NCI-H748 treated with DMSO at 0.1 percent for 48 hours (cell line): ENCODE results near the gene ATAD3B.
"Not testable (repeated sequence)": the region's sequence is repeated elsewhere in the genome, so short reads cannot be mapped to it uniquely, and the experiment has no call there.

Experiments used
- DNase-seq: peaks from one replicate; lab custom pipeline; 2025; lab: John Stamatoyannopoulos, UW

The ATAD3B gene

GRCh38 chr1:1434131-1434823 lies 37.3 kb upstream of the ATAD3B start:
- DNase-seq = no peak

GRCh38 chr1:1434824-1435105 lies 36.8 kb upstream of the ATAD3B start:
- DNase-seq = no peak

GRCh38 chr1:1435106-1435903 lies 36.3 kb upstream of the ATAD3B start, which contains the start of gene VWA1:
TSS of gene VWA1 (plus strand) at chr1:1435690. CDS start at chr1:1435749, 59 bp downstream.
- DNase-seq = no peak

DNA sequence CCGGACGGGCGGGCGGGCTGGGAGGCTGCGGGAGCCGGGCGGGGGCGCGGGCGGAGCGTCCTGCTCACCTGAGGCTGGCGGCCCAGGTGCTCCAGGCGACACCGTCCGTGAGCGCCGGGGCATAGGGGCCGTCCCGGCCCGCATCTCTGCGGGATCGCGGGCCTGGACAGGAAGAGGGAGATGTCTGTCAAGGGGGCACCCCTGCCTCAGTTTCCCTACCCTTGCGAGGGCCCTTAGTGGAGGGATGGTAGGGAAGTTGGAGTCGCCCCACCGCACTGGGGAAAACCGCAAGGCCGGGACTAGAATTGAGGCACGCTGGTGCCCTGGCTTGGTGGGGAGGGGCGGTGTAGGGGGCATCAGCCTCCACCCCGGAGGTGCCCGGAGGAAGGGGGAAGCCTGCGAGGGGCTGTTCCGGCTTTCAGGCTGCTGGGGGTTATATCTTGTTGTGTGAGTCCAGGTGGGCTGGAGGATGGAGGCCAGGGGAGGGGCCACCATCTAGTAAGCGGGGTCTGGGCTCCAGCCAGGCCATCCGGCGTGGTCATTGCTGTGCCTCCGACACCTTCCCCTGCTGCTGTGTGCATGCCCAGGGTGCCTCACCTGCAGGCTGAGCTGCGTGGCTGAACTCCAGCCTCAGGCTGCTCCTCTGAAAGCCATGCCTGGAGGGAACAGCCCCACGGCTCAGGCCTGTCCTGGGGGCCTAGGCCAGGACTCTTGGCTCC lies 35.5 kb upstream of the ATAD3B start:
- no peak for DNase-seq

- DNase-seq = no peak
Measured at GRCh38 chr1:1436630-1437032, 34.9 kb upstream of the ATAD3B start.

- no peak for DNase-seq
Measured at GRCh38 chr1:1437033-1437903, 34.3 kb upstream of the ATAD3B start.

DNA sequence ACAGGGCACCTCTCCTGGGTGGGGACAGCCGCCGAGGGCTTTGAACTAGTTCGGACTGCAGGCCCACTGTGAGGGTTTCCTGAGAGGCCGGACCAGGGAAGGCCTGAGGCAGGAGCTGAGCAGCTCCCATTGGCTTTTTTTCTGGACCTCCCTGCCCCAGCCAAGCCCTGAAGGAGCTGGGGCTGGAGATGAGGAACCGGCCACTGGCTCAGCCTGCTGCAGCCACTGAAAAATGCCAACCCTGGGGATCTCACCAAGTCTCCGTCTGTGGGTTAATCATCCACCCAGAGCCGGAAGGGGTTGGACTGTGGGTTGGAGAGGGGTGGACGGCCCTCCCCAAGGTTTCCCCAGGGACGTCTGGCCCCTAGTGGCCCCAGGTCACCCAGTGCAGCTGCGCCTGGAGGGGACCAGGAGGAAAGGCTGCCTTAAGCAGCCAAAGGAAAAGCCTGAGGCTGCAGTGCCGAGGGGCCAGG lies 33.6 kb upstream of the ATAD3B start:
- no peak for DNase-seq

DNA sequence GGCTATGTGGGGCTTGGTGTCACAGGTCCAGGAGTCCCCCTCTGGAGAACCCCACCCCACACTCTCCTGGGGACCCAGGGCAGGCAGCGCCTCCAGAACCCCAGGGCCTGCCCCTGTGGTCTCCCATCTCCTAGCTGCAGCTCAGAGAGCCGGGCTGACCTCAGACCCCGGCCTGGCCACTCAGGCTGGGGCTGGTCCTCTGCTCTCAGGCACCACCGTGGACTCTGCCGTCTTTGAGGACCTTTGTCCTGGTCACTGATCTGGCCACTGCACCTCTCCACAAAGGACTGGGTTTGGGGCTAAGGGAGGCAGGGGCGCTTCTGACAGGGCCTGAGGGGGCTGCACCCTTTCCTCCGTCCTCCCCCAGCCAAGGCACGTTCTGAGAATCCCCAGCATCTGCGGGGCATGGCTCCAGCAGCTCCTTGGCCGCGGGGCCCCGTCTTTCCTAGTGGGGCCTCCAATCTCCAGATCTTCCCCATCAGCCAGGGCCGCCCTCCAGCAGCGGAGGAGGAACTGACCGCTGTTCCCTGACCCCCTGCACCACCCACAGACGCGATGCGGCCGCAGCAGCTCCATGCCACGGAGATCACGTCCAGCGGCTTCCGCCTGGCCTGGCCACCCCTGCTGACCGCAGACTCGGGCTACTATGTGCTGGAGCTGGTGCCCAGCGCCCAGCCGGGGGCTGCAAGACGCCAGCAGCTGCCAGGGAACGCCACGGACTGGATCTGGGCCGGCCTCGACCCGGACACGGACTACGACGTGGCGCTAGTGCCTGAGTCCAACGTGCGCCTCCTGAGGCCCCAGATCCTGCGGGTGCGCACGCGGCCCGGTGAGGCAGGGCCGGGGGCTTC lies 32.8 kb upstream of the ATAD3B start:
- no peak for DNase-seq

- no peak for DNase-seq
Measured at GRCh38 chr1:1439546-1440261, 31.9 kb upstream of the ATAD3B start.

- no peak for DNase-seq
Measured at GRCh38 chr1:1440262-1441001, 31.1 kb upstream of the ATAD3B start.

DNA sequence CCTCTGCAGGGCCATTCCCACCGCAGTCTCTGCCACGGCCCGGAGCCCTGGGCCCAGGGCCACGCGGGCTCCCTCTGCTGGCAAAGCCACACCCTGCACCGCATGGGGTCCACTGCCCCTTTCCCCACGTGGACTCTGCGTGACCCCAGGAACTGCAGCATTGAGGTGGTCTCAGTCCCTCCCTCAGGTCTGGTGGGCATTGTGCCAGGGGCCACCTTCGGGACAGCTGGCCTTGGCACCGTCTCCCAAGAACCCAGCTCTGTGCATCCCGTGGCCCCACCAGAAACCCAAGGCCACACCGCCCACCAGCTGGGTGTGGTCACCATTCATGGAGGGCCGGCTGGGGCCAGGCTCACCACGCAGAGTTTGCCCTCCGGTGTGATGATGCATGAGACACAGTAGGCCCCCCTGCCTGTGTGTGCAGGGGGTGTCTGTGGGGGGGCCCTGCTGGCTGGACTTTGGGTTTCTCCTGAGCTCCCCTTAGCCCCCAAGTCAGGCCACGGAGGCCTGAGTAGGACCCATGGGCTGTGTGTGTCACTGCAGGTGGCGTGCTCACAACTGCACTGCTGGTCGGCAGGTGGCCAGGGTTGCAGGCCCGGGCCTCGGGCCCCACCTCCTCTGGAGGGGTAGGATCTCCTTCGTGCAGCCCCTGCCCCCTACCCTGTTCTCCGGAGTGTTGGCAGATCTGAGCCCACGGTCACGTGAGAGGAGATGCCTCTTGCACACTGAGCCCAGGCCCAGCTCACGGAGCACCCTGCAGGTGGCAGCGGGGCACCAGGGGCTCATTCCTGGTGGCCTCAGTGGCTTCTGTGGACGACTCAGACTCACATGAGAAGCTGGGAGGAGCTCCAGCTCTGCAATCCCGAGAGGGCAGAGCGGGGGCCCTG lies 30.3 kb upstream of the ATAD3B start:
- DNase-seq = no peak

GRCh38 chr1:1442069-1442770 lies 29.3 kb upstream of the ATAD3B start:
- no peak for DNase-seq

DNA sequence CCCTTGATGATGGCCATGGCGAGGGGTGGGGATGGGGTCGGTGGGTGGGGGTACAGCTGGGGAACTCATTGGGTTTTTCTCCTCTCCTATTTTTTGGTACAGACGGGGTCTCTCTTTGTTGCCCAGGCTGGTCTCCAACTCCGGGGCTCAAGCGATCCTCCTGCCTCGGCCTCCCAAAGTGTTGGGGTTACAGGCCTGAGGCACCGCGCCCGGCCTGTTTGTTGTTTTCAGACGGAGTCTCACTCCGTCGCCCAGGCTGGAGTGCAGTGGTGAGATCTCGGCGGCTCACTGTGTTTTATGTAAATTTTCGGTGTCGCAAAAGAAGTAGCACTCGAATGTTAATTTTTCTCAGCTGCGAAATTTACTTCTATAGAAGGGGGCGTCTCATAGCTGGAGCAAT lies 24.9 kb upstream of the ATAD3B start:
- DNase-seq = not testable (repeated sequence)

DNA sequence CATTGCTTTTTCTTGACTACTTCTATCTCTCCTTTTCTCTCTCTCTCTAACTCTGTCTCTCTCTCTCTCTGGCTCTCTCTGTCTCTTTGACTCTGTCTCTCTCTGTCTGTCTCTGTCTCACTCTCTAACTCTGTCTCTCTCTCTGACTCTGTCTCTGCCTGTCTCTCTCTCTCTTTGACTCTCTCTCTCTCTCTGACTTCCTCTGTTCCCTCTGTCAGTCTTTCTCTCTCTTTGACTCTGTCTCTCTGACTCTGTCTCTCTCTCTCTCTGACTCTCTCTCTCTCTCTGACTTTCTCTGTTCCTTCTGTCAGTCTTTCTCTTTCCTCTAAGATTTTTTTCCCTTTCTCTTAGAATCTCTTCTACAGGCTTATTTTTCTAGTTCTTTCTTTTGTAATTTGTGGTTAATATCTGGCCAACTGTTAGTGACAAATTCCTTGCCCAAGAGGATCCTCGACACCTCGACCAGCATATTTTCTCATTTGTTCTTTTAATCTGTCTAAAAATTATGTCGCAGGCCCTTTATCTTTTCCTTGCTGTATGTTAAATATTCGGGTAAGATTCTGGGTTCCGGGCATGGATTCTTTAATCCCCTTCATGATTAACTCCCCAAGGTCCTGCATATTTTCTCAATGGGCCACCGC lies 22.3 kb upstream of the ATAD3B start, which contains the start of gene ATAD3C:
Gene ATAD3C (plus strand): TSS at position 591 of the 641 bp plus-strand sequence. CDS start 995 bp downstream, outside the sequence.
- no peak for DNase-seq

DNA sequence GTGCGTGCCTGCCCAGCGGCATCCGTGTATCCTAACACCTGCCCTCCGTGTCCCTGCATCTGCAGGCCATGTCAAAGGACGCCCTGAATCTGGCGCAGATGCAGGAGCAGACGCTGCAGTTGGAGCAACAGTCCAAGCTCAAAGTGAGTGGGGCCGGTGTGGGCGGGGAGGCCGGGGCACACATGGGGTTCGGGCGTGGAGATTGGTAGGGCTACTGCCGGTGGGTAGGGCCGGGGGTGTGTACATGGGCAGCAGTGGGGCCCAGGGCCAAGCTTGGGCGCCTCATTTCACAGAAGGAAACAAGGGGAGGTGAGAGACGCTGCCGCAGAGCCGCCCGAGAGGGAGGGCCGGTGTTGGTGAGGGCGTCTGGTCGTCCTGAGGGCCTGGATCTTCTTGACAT lies 20.9 kb upstream of the ATAD3B start:
- DNase-seq = not testable (repeated sequence)

GRCh38 chr1:1451696-1452364 lies 19.7 kb upstream of the ATAD3B start:
- no peak for DNase-seq

- DNase-seq = not testable (repeated sequence)
Measured at GRCh38 chr1:1452365-1452739, 19.2 kb upstream of the ATAD3B start.
